ENCODE results near the gene RHOF.

RHOF gene

GRCh38 chr12:121826318-121827150 is 33.0 kb upstream of the RHOF start:
- no peak for TF ChIP-seq CTCF (IDR thresholded peaks at IDR 0.05; ENCODE audit: insufficient read depth, missing control alignments)
- DNase-seq (ENCODE audit: insufficient read length, low spot score) (no peak), FAIRE-seq (no peak)

GRCh38 chr12:121825041-121825523 is 31.6 kb upstream of the RHOF start:
- no peak for TF ChIP-seq CTCF (IDR thresholded peaks at IDR 0.05; ENCODE audit: insufficient read depth, missing control alignments)
- no peak for FAIRE-seq
- DNase-seq (ENCODE audit: insufficient read length, low spot score): no peak

- DNase-seq (ENCODE audit: insufficient read length, low spot score) (no peak), FAIRE-seq (no peak)
- no peak for TF ChIP-seq CTCF (IDR thresholded peaks at IDR 0.05; ENCODE audit: insufficient read depth, missing control alignments)
Observed at GRCh38 chr12:121823727-121824115, 30.2 kb upstream of the RHOF start.

- no peak for FAIRE-seq
- peak; percentile 9 for TF ChIP-seq CTCF (IDR thresholded peaks at IDR 0.05; ENCODE audit: insufficient read depth, missing control alignments)
- no peak for DNase-seq (ENCODE audit: insufficient read length, low spot score)
Observed at GRCh38 chr12:121823101-121823726, 29.7 kb upstream of the RHOF start.

GRCh38 chr12:121822393-121823100 is 29.1 kb upstream of the RHOF start:
- DNase-seq (ENCODE audit: insufficient read length, low spot score) (no peak), FAIRE-seq (no peak)
- TF ChIP-seq CTCF (IDR thresholded peaks at IDR 0.05; ENCODE audit: insufficient read depth, missing control alignments): no peak

- FAIRE-seq: no peak
- no peak for TF ChIP-seq CTCF (IDR thresholded peaks at IDR 0.05; ENCODE audit: insufficient read depth, missing control alignments)
Observed at GRCh38 chr12:121820056-121820455, 26.6 kb upstream of the RHOF start.

More at GRCh38 chr12:121820056-121820455, 26.6 kb upstream of the RHOF start:
- DNase-seq (ENCODE audit: insufficient read length, low spot score): no peak
